ENCODE results near the gene KLF7.

The KLF7 gene

DNA sequence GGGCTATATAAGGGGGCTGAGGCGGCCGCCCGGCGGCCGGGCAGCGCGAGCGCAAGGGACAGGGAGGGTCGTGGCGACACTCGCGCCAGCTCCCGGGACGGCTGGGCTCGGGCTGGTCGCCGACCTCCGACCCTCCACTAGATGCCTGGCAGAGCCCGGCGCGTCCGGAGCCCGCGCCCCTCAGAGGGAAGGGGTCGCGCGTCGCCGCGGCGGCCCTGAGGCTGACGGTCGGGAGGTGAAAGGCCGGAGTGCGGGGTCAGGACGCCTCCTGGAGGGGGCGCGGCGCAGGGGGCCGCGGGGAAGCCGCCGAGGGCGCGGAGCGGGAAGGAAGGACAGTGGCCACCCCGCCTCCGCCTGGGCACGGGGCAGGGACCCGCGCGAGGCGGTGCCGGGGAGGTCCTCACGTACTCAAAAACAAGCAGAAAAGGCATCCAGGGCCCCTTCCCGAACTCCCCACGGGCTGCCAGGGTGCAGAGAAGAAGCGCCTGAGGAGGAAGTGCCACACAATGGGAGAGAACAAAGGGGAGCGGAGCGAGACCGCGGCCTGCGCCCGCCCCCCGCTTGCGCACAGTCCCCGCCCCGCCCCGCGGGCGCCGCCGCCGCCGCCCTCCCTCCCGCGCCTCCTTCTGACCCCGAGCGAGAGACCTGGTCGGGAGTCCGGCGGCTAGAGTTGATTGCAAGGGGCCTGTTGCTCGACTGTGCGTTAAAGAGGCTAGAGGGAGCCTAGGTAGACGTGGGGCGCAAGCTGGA lies 776 bp upstream of the KLF7 start:
- peak; percentile 73 to 82 for DNase-seq

DNA sequence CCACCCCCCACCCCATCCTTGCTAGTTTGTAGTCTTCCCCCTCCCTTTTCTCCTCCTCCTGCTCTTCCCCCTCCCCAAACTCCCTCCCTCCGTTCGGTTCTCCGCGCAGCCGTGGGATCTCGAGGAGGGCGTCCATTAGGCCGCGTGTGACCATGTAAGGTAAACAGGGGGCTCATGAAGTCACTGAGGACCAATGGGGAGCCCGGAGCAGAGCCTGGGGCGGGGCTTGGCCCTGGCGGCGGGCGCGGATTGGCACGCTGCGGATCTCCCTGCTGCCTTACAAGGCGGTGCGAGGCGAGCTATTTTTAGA lies 246 bp upstream of the KLF7 start:
- DNase-seq = peak; percentile 96 to 99

- peak; percentile 31 to 58 for DNase-seq
Measured at GRCh38 chr2:207164006-207164831, 1.5 kb downstream of the KLF7 start.

GRCh38 chr2:207163756-207164005 lies 2.1 kb downstream of the KLF7 start:
- no peak for DNase-seq

DNA sequence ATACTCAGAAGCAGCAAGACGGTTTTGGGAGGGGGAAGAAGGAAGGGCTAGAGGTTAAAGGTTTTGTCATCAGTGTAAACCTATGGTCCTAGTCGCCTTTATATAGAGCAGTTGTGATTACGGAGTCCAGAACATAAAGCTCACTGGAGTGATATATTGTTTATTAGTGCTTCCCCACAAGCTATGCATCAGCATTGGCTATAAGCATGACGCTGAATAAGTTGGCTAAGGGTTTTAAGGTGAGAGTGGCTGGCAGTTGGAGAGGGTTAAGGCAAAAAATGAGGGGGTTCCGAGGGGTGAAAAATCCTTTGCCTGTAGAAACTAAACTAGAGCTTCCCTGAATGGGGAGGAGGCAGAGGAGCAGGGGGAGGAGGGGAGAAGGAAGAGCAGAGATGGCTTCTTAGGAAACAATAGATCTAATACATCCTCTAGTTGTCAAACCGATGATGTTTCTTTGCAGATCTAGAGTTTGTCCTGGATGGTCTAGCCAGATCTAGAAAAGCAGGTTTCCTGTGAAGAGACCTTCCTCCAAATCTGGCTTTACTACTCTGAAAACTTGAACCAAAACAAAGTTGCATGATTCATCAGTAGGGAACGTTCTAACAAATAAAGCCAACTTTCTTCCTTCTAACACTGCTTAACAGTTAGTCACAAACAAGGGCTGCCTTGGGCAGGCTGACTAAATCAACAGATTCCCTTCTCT lies 2.5 kb downstream of the KLF7 start:
- peak in 1 of 2 donors; percentile 22 for DNase-seq

GRCh38 chr2:207162316-207162715 lies 3.4 kb downstream of the KLF7 start:
- no peak for DNase-seq

- DNase-seq = no peak
Measured at GRCh38 chr2:207161247-207162123, 4.3 kb downstream of the KLF7 start.

DNA sequence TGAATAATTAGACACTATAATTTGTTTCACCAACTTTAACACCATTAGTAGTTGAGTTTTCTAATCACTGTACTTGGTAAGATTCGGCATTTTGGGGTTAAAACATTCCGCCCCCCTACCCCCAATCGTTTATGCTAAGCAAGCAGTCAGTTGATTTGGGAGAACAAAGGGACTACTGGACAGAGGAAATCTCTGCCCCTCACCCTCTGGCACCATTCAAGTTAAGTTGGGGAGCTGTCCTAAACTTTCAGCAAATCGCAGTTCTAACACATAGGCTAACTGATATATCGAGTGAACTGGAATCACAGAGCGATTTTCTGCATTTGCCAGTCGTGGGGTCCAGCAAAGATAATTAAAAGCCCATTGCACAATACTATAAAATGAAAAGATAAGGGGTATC lies 5.6 kb downstream of the KLF7 start:
- DNase-seq = no peak

- no peak for DNase-seq
Measured at GRCh38 chr2:207159002-207159401, 6.7 kb downstream of the KLF7 start.

- DNase-seq = no peak
Measured at GRCh38 chr2:207157731-207158130, 8.0 kb downstream of the KLF7 start.

GRCh38 chr2:207157162-207157481 lies 8.6 kb downstream of the KLF7 start:
- no peak for DNase-seq

DNA sequence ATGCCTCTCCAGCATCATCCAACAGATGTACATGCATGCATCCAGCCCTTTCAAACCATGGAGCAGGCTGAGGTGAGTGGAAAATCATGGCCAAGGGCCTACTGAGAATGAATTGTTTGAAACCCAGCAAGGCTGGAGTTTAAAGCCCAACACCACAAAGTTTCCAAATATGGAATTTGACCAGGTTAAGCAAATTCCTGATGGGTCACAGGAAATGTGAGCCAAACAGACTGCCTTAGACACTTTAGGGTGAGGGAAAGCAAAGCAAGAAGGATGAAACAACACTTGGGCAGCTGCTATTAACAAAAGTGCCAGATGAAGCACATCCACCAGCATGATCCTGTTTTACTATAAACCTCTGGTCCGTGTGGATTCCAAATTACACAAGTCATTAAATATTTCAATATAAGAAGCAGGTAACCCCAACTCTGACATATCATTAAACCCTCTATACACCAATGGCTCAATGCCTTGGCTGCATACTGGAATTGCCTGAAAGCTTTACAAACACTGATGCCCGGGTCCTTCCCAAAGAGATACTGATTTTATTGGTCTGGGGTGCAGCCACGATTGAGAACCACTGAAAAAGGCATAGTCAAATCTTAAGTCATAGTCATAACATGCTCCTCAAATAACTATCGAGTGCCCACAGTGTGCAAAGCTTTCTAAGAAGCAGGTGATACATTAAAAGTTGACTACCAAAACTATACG lies 9.1 kb downstream of the KLF7 start:
- DNase-seq = no peak

GRCh38 chr2:207155516-207156444 lies 10.0 kb downstream of the KLF7 start:
- no peak for DNase-seq

DNA sequence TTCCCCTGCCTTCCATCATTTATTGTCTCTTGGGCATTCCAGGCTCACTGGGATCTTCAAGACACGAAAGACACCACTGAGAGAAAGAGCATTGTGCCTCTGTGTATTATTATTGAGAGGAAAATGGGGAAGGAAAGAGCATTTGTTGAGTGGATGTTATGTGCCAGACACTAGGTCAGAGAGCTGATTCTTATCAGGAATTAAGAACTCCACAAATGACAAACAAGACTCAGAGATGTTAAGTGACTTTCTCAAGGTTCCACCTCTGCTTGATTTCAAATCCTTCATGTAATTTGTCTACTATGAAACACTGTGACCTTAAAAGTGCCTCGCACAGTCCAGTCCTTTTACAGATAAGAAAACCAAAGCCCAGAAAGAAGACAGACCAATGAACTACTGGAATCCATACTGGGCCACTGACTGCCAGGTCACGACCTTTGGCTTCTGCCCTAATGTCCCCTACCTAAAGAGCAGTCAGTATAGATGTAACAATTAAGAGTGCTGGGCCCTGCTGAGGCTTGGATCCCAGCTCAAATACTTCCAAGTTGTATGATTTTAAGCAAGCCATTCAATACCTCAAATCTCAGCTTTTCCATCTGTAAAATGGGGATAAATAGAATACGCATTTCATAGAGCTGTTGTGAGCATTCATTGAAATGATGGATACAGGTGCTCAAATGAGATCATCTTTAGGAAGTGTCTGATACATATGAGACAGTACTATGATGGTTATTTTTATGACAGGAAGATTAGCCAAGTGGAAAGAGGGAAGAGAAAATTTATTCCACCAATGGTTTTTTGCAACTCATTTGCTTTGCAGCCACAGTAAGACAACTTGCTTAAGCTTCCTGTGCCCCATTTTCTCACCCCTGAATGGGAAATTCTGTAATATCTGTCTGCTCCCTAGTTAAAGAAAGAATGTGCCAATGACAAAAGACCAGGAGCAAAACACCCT lies 10.9 kb downstream of the KLF7 start:
- no peak for DNase-seq

DNA sequence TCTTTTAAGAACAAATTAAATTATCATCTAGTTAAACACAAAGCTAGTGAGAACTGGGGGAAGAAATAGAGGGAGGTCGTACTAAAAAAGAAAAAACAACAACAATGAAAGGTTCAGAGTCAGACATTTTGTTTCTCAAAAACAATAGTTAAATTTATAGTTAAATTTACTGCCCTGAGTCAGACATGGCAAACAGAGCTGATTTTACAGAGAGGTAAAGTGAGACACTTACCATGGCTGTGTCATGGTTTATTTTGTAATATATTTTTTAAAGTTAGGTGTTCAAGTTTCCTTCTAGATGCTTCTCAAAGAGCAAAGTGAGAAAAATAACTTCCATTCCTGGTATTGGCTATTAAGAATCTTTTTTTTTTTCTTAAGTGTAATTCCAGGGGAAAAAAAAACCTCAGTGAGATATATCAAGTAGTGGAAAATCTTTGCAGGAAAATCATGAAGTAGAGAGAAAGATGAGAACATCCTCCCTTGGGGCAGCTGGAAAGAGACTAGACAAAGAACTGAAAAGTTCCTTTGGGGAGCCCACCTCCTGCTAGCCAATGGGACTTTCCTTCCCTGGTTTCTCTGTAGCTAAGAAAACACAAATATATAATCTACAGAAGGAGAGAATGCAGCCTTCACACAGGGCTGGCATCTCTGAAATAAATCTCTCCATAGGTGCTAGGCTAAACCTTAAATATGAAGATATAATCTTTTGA lies 12.3 kb downstream of the KLF7 start:
- no peak for DNase-seq

DNA sequence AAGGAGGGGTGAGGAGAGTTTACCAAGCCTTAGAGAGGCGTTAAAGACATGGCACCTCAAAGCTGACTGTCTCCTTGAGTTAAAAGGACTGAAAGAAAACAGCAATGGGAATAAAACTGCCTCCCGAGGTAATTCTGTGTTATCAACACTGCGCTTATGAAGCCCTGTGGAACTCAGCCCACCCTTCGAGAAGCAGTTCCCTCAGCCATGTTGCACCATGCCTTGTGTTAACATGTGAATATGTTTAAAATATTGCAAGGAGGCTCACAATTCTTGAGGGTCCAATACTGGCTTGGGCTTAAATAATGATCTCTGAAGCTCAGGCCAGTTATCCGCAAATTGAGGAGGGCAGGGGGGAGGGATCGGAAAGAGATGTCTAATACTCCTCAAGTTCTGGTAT lies 14.7 kb downstream of the KLF7 start:
- DNase-seq = no peak

DNA sequence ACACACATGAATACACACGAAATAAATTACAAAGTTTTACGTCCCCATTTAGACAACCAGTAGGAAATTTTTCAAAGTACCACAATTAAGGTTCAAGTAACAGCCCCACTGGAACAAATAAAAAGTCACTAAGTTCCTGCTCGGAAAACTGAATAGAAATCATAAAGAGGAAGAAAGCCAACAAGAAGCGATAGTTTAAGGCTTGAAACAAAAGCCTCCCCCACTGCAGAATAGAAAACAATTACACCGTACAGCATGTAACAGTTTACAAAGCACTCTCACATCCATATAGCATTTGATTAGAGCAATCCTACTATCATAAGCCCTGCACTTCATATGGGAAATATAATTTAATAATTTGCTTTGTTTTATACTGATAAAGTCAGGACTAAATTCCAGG lies 15.5 kb downstream of the KLF7 start:
- DNase-seq = no peak

GRCh38 chr2:207149249-207150213 lies 16.2 kb downstream of the KLF7 start:
- no peak for DNase-seq
